A549 treated with DMSO at 1 μM for 4 hours (cell line): ENCODE data around the gene FOXD1. TPM values are rescaled to one million over a fixed set of nuclear protein-coding genes. Genes with fewer than 3 reads are reported as not detected.

Experiments used
- total RNA-seq: library from RNA; stranded (reverse); fragments of 200-300 nt; extraction: Qiagen RNA extraction; gene quantifications from 5 replicates; pipeline ENCODE4 v1.2.3, GENCODE V29; 2022; ENCODE audit warnings: low read depth

Gene FOXD1
- total RNA-seq, result 16.1 to 22.6 TPM (median 18.1 TPM) in 5 replicates

DNA sequence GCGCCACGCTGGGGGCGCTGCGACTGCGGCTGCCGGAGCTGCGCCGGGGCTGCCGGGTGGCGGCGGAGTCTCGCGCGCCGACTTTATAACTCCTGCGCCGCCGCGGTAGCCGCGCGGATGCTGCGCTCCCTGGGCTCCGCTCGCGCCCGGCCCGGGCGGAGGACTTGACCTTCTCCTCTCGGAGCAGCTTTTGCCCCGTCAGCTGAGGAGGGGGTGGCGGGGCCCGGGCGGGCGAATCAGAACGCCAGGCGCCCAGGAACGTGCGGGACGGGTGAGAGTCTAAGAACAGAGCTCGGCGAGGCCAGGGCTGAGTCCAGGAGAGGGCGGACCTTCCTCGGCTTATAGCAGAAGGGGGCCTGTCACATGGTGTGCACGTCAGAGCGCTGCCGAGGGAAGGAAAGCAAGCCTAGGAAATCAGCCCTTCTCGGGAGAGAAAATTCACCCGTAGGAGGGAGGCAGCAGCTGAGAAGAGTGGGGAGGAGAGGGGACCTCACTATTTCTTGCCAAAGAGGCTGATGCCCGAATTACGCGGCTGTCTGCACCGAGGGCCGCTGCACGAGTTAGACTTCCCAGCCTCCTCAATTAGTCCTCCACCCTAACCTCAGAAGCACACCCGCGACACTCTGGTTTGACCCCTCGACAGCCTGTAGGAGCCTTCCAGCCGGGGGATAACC lies at the start of gene FOXD1:
Gene FOXD1, minus strand, starts transcription at position 315 of the 674 bp plus-strand sequence. CDS start 415 bp downstream, outside the sequence.

Other genes starting within 250 kb of the FOXD1 start
- 1,089 to 1,177 TPM (median 1,112 TPM) in 5 replicates for gene BTF3, start 49.7 kb upstream of the FOXD1 start, total RNA-seq
- gene ANKRA2, start 116.9 kb upstream of the FOXD1 start, total RNA-seq, result 9.9 to 15.4 TPM (median 10.8 TPM) in 5 replicates
- gene UTP15, start 117.0 kb upstream of the FOXD1 start, total RNA-seq, result 20.8 to 25.2 TPM (median 22.5 TPM) in 5 replicates
- 13.7 to 17.8 TPM (median 15.1 TPM) in 5 replicates for gene ARHGEF28, start 177.4 kb upstream of the FOXD1 start, total RNA-seq